GM19240 (cell line): ENCODE data around the gene TOLLIP.
"Not testable (repeated sequence)": the region's sequence is repeated elsewhere in the genome, so short reads cannot be mapped to it uniquely, and the experiment has no call there.

ENCODE experiments used
- DNase-seq: peaks from one replicate; pipeline ENCODE4 v3.0.0; 2011; ENCODE audit warnings: low spot score; ENCODE audit not compliant: insufficient read length

Gene TOLLIP

GRCh38 chr11:1309498-1310317 is at the start of gene TOLLIP:
TOLLIP (minus strand) TSS chr11:1309632; CDS start chr11:1309498, 134 bp downstream.
- DNase-seq: peak; percentile 98

GRCh38 chr11:1358931-1359330 is 49.5 kb upstream of the TOLLIP start:
- not testable (repeated sequence) for DNase-seq

GRCh38 chr11:1358286-1358685 is 48.9 kb upstream of the TOLLIP start:
- DNase-seq: no peak

- no peak for DNase-seq
Measured at GRCh38 chr11:1356478-1356960, 47.1 kb upstream of the TOLLIP start.

GRCh38 chr11:1356007-1356435 is 46.6 kb upstream of the TOLLIP start:
- no peak for DNase-seq

GRCh38 chr11:1354125-1354938 is 44.9 kb upstream of the TOLLIP start:
- no peak for DNase-seq

- no peak for DNase-seq
Measured at GRCh38 chr11:1353383-1354124, 44.1 kb upstream of the TOLLIP start.

- DNase-seq: no peak
Measured at GRCh38 chr11:1352696-1353382, 43.4 kb upstream of the TOLLIP start.

GRCh38 chr11:1351278-1351937 is 42.0 kb upstream of the TOLLIP start:
- DNase-seq: no peak

GRCh38 chr11:1350086-1350725 is 40.8 kb upstream of the TOLLIP start:
- no peak for DNase-seq

- no peak for DNase-seq
Measured at GRCh38 chr11:1349327-1350041, 40.1 kb upstream of the TOLLIP start.

GRCh38 chr11:1348796-1349326 is 39.4 kb upstream of the TOLLIP start:
- DNase-seq: no peak

- no peak for DNase-seq
Measured at GRCh38 chr11:1348146-1348795, 38.8 kb upstream of the TOLLIP start.

- DNase-seq: not testable (repeated sequence)
Measured at GRCh38 chr11:1347411-1347999, 38.1 kb upstream of the TOLLIP start.

GRCh38 chr11:1346669-1347390 is 37.4 kb upstream of the TOLLIP start:
- DNase-seq: no peak

GRCh38 chr11:1345737-1346513 is 36.5 kb upstream of the TOLLIP start:
- DNase-seq: no peak
